Lower lobe of right lung (tissue), 2 donors: ENCODE data around the gene DNLZ. TPM values are rescaled to one million over a fixed set of nuclear protein-coding genes. Genes with fewer than 3 reads are reported as not detected.

ENCODE experiments used
- ATAC-seq, 2 donors: fragments of 200-7000 bp; cut with Tn5 transposase; one replicate each; pipeline ENCODE4 v1.9.1; 2020 to 2022; ENCODE audit warnings: mild to moderate bottlenecking in 2 of 2, moderate library complexity in 2 of 2
- DNase-seq: peaks from one replicate; pipeline ENCODE4 v3.0.0-alpha.2; 2020
- H3K27ac ChIP-seq: fragments of 200-600 bp; one replicate; pipeline ENCODE4 v1.8.0; 2022
- H3K27me3 ChIP-seq: fragments of 200-600 bp; one replicate; pipeline ENCODE4 v1.8.0; 2022; ENCODE audit warnings: low read depth
- H3K36me3 ChIP-seq: fragments of 200-600 bp; one replicate; pipeline ENCODE4 v1.8.0; 2022; ENCODE audit warnings: mild to moderate bottlenecking
- H3K4me1 ChIP-seq: fragments of 200-600 bp; one replicate; pipeline ENCODE4 v1.8.0; 2022
- H3K4me3 ChIP-seq: fragments of 200-600 bp; one replicate; pipeline ENCODE4 v1.8.0; 2022; ENCODE audit warnings: mild to moderate bottlenecking
- H3K9me3 ChIP-seq: fragments of 200-600 bp; one replicate; pipeline ENCODE4 v1.8.0; 2022
- CTCF ChIP-seq: fragments of 200-600 bp; IDR thresholded peaks from one replicate; pipeline ENCODE4 v1.8.0; 2022; ENCODE audit warnings: antibody characterized with exemption, mild to moderate bottlenecking
- intact Hi-C: fragments of 100-400 bp; cut with DNase I; formaldehyde crosslinking; loops from one replicate; pipeline ENCODE4 v1.11.0; 2022
- total RNA-seq: library from RNA; stranded (reverse); fragmentation: NEBNext Ultra II Directional; extraction: Animal tissue kit (Norgen Biotek cat#: 25700); gene quantifications from one replicate; pipeline ENCODE4 v1.2.1, GENCODE V29; 2021
- donor health status: DM: no; HTN: yes; CAD: no; lungs with severe emphysema.

The DNLZ gene
- total RNA-seq, 1 donor from 2014 or later: 12.9 TPM

GRCh38 chr9:136339173-136339957 is 24.2 kb downstream of the DNLZ start:
- peak; percentile 65 to 78 for ATAC-seq
- no peaks in the 10 kb centered on the region for H3K27me3 ChIP-seq
- H3K36me3 ChIP-seq: peaks cover 29% of the 10 kb centered on the region
- H3K9me3 ChIP-seq: no peaks in the 10 kb centered on the region
- no peak overlapping the region for H3K27ac ChIP-seq
- peak; percentile 87 for DNase-seq
- TF ChIP-seq CTCF: peak; percentile 93
- no peak overlapping the region for H3K4me3 ChIP-seq
- peaks cover 20% of the 10 kb centered on the region for H3K4me1 ChIP-seq
- intact Hi-C loops: no loop called here

GRCh38 chr9:136338511-136338910 is 25.0 kb downstream of the DNLZ start:
- DNase-seq (no peak), ATAC-seq (no peak)
- peaks cover 29% of the 10 kb centered on the region for H3K36me3 ChIP-seq

GRCh38 chr9:136337416-136338395 is 25.8 kb downstream of the DNLZ start:
- no peak for TF ChIP-seq CTCF
- Histone ChIP-seq H3K4me3 (no peak overlapping the region), H3K36me3 (peaks cover 29% of the 10 kb centered on the region), H3K9me3 (no peaks in the 10 kb centered on the region), H3K27me3 (no peaks in the 10 kb centered on the region), H3K4me1 (peaks cover 9% of the 10 kb centered on the region), H3K27ac (no peak overlapping the region)
- intact Hi-C loops: no loop called here
- ATAC-seq (no peak), DNase-seq (no peak)

More at GRCh38 chr9:136338511-136338910, 25.0 kb downstream of the DNLZ start:
- no peak overlapping the region for H3K4me3 ChIP-seq
- no peak for TF ChIP-seq CTCF
- no peaks in the 10 kb centered on the region for H3K9me3 ChIP-seq
- H3K4me1 ChIP-seq: peaks cover 17% of the 10 kb centered on the region
- intact Hi-C loops: no loop called here
- H3K27me3 ChIP-seq: no peaks in the 10 kb centered on the region
- H3K27ac ChIP-seq: no peak overlapping the region

GRCh38 chr9:136336881-136337280 is 26.7 kb downstream of the DNLZ start:
- ATAC-seq (no peak), DNase-seq (no peak)
- TF ChIP-seq CTCF: no peak
- Histone ChIP-seq H3K27me3 (no peaks in the 10 kb centered on the region), H3K36me3 (peaks cover 29% of the 10 kb centered on the region), H3K4me3 (no peak overlapping the region), H3K27ac (no peak overlapping the region), H3K9me3 (no peaks in the 10 kb centered on the region), H3K4me1 (peaks cover 2% of the 10 kb centered on the region)
- intact Hi-C loops: no loop called here

GRCh38 chr9:136336156-136336870 is 27.2 kb downstream of the DNLZ start:
- Histone ChIP-seq H3K36me3 (peaks cover 29% of the 10 kb centered on the region), H3K27ac (no peak overlapping the region), H3K4me1 (no peaks in the 10 kb centered on the region), H3K4me3 (no peak overlapping the region), H3K27me3 (no peaks in the 10 kb centered on the region), H3K9me3 (no peaks in the 10 kb centered on the region)
- no peak for DNase-seq
- no peak for TF ChIP-seq CTCF
- intact Hi-C loops: no loop called here
- peak in 1 of 2 donors; percentile 2 for ATAC-seq
